ENCODE measurements around the gene FAM227A.

DNA sequence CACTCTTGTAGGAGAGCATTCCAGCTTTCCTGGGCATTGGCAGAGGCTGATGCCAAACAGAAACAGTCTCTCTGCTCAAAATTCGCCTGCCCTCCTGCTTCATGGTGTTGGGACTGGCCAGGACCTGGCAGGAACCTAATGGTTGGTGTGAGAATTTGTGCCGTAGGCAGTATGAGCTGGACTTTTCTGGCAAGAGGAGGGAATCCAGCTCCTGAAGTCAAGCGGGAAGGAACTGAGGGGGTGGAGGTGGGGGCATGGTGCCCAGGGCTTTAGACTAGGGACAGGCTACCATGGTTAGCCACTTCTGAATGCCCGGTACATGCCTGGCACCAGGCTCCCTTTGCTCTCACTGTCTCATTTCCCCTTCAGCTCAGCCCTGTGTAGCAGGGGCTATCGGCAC lies 18.7 kb upstream of the FAM227A start:
- TF ChIP-seq CTCF (tag by site-specific recombination; IDR thresholded peaks at IDR 0.05) = no peak
- no peak for TF ChIP-seq HOXC10 (CRISPR knock-in tag; IDR thresholded peaks at IDR 0.05)
- no peak for TF ChIP-seq ZSCAN16 (tag by site-specific recombination; IDR thresholded peaks at IDR 0.05)
- no peak for TF ChIP-seq ZBTB1 (tag by site-specific recombination; IDR thresholded peaks at IDR 0.05)
- no peak for TF ChIP-seq ZNF174 (tag by site-specific recombination; IDR thresholded peaks at IDR 0.05)
- no peak for TF ChIP-seq SALL2 (tag by site-specific recombination; IDR thresholded peaks at IDR 0.05; ENCODE audit: borderline replicate concordance)
- no peak for TF ChIP-seq HOXA7 (CRISPR knock-in tag; IDR thresholded peaks at IDR 0.05; ENCODE audit: borderline replicate concordance)

All from HEK293 (cell line).